Activated B cell treated with CpG ODN at 0.5 μM for 24 hours (primary cell): ENCODE measurements around the gene GNAT3. TPM values are rescaled to one million over a fixed set of nuclear protein-coding genes. Genes with fewer than 3 reads are reported as not detected.

ENCODE experiments used
- ATAC-seq: fragments of 200-7000 bp; cut with Tn5 transposase; one replicate; pipeline ENCODE4 v1.10.0; 2021; ENCODE audit warnings: low read depth, mild to moderate bottlenecking, moderate library complexity
- CTCF ChIA-PET: fragments of 350-600 bp; sonication (Branson Sonifier 250); formaldehyde crosslinking; loops from one replicate; lab custom pipeline; 2021; ENCODE audit warnings: antibody characterized with exemption; lab: Charles Lee
- POLR2A ChIA-PET: fragments of 350-600 bp; sonication (Branson Sonifier 250); formaldehyde crosslinking; loops from one replicate; lab custom pipeline; 2021; ENCODE audit warnings: antibody characterized with exemption; lab: Charles Lee
- DNase-seq: peaks from one replicate; pipeline ENCODE4 v3.0.0; 2022
- H3K27ac Mint-ChIP-seq: one replicate; pipeline ENCODE4 v1.8.0; 2020; ENCODE audit warnings: mixed read lengths
- H3K27me3 Mint-ChIP-seq: one replicate; pipeline ENCODE4 v1.8.0; 2021; ENCODE audit warnings: mixed read lengths
- H3K36me3 Mint-ChIP-seq: one replicate; pipeline ENCODE4 v1.8.0; 2021; ENCODE audit warnings: low read depth, mixed read lengths
- H3K4me1 Mint-ChIP-seq: one replicate; pipeline ENCODE4 v1.8.0; 2021; ENCODE audit warnings: mixed read lengths
- H3K4me3 Mint-ChIP-seq: one replicate; pipeline ENCODE4 v1.8.0; 2020; ENCODE audit warnings: mild to moderate bottlenecking, mixed read lengths
- H3K9me3 Mint-ChIP-seq: one replicate; pipeline ENCODE4 v1.8.0; 2020; ENCODE audit warnings: mixed read lengths
- intact Hi-C: fragments of 100-400 bp; cut with micrococcal nuclease; formaldehyde crosslinking; loops from one replicate; pipeline ENCODE4 v1.15.1; 2024
- total RNA-seq: library from RNA; stranded (reverse); gene quantifications from 2 replicates; pipeline ENCODE4 v1.2.3, GENCODE V29; 2022
- TF ChIP-seq, protein P1 (sequence below): fragments of 200-600 bp; IDR thresholded peaks from one replicate; pipeline ENCODE4 v1.8.0; 2022; ENCODE audit warnings: antibody characterized with exemption, mild to moderate bottlenecking

The GNAT3 gene
- total RNA-seq, 1 donor from 2014 or later, result not detected

GRCh38 chr7:80460857-80461256 is 51.0 kb downstream of the GNAT3 start:
- ATAC-seq, result no peak
- DNase-seq, result no peak
- no peak overlapping the region for H3K27ac Mint-ChIP-seq
- H3K9me3 Mint-ChIP-seq, result no peaks in the 10 kb centered on the region
- H3K4me1 Mint-ChIP-seq, result no peaks in the 10 kb centered on the region
- H3K4me3 Mint-ChIP-seq, result no peak overlapping the region
- intact Hi-C loops, result no loop called here
- TF ChIP-seq, protein P1, sequence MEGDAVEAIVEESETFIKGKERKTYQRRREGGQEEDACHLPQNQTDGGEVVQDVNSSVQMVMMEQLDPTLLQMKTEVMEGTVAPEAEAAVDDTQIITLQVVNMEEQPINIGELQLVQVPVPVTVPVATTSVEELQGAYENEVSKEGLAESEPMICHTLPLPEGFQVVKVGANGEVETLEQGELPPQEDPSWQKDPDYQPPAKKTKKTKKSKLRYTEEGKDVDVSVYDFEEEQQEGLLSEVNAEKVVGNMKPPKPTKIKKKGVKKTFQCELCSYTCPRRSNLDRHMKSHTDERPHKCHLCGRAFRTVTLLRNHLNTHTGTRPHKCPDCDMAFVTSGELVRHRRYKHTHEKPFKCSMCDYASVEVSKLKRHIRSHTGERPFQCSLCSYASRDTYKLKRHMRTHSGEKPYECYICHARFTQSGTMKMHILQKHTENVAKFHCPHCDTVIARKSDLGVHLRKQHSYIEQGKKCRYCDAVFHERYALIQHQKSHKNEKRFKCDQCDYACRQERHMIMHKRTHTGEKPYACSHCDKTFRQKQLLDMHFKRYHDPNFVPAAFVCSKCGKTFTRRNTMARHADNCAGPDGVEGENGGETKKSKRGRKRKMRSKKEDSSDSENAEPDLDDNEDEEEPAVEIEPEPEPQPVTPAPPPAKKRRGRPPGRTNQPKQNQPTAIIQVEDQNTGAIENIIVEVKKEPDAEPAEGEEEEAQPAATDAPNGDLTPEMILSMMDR, result no peak
- ChIA-PET CTCF (no interaction called here), POLR2A (no interaction called here)
- H3K36me3 Mint-ChIP-seq, result no peaks in the 10 kb centered on the region
- H3K27me3 Mint-ChIP-seq, result no peaks in the 10 kb centered on the region

DNA sequence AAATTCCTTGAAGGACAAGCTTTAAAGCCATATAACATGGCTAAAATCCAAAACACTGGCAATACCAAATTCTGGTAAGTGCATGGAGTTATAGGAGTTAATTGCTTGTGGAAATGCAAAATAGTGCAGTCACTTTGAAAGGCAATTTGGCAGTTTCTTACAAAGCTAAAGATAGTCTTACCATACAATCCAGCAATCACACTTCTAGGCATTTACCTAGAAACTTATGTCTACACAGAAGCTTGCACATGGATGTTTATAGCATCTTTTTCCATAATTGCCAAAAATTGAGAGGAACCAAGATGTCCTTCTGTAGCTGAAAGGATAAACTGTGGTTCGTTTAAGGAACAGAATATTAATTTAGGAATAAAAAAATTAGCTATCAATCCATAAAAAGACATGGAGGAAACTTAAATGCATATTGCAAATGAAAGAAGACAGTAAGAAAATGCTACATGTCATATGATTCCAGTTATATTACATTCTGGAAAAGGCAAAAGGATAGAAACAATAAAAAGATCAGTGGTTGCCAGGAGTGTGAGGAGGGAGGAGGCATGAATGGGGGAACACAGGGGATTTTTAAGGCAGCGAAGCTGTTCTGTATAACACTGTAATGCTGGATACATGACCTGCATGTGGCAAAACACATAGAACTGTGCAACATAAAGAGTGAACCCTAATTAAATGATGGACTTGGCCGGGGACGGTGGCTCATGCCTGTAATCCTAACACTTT is 51.9 kb downstream of the GNAT3 start:
- POLR2A ChIA-PET, result no interaction called here

DNA sequence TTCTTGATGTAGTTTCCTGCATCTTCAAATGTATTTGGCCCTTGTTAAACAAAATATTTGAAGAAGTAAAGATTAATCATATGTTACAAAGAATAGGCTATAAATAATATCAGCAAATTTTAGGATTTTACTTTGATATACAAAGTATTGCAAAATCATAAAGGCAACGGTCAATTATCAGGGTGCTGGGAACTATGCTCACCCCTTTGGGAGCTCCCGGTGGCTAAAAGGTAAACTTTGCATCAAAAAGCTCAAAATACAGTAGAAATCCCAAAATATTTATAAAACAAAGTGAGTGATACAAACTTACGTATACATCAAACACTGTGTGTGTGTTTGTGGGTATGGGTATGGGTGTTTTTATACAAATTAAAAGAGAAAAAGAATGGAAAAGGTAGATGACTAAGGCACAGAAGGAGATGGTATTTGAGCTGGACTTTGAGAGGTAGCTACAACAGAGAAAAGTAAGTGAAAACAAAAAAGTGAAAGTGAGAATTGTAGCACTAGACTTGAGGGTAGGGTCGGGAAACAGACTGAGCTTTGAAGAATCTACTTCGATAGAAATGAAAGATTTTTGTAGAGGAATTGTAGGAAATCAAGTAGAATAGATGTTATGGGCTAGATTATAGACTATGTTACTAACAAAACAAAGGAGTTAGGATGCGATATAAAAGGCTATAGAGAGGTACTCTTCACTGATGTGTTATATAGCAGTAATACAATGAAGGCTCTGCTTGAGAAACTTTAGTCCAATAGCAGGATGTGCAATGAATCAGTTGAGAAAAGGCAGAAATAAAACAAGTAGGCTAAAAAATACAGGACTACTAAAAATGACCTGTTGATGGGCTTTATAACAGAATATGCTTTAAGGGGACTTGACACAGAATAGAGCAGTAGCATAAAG is 52.8 kb downstream of the GNAT3 start:
- intact Hi-C loops, result no loop called here
- CTCF ChIA-PET, result no interaction called here
- ATAC-seq (no peak), DNase-seq (no peak)
- Mint-ChIP-seq H3K4me1 (no peaks in the 10 kb centered on the region), H3K9me3 (no peaks in the 10 kb centered on the region), H3K4me3 (no peak overlapping the region), H3K36me3 (no peaks in the 10 kb centered on the region), H3K27me3 (no peaks in the 10 kb centered on the region), H3K27ac (no peak overlapping the region)
- POLR2A ChIA-PET, result no interaction called here
- TF ChIP-seq, protein P1, result no peak

More for the DNA sequence above, 51.9 kb downstream of the GNAT3 start:
- no peaks in the 10 kb centered on the region for H3K4me1 Mint-ChIP-seq
- DNase-seq, result no peak
- no peaks in the 10 kb centered on the region for H3K36me3 Mint-ChIP-seq
- no peak for ATAC-seq
- no peak overlapping the region for H3K4me3 Mint-ChIP-seq
- no peak overlapping the region for H3K27ac Mint-ChIP-seq
- H3K27me3 Mint-ChIP-seq, result no peaks in the 10 kb centered on the region
- intact Hi-C loops, result no loop called here
- TF ChIP-seq, protein P1, result no peak
- H3K9me3 Mint-ChIP-seq, result no peaks in the 10 kb centered on the region
- CTCF ChIA-PET, result no interaction called here

- Mint-ChIP-seq H3K9me3 (no peaks in the 10 kb centered on the region), H3K36me3 (no peaks in the 10 kb centered on the region), H3K27me3 (no peaks in the 10 kb centered on the region), H3K4me1 (no peaks in the 10 kb centered on the region), H3K27ac (no peak overlapping the region), H3K4me3 (no peak overlapping the region)
- TF ChIP-seq, protein P1, result no peak
- ChIA-PET POLR2A (no interaction called here), CTCF (no interaction called here)
- ATAC-seq (no peak), DNase-seq (no peak)
- intact Hi-C loops, result no loop called here
Observed at GRCh38 chr7:80453699-80454340, 58.0 kb downstream of the GNAT3 start.
